ENCODE data around the gene PPP2CA. TPM values are rescaled to one million over a fixed set of nuclear protein-coding genes. Genes with fewer than 3 reads are reported as not detected.

PPP2CA gene
- total and polyA plus RNA-seq, 2 of the 13 experiments (the other 11 are each of a cell fraction or from before 2014, with no cell fraction given) = 82.4 to 171 TPM

- TF ChIP-seq, protein P1, sequence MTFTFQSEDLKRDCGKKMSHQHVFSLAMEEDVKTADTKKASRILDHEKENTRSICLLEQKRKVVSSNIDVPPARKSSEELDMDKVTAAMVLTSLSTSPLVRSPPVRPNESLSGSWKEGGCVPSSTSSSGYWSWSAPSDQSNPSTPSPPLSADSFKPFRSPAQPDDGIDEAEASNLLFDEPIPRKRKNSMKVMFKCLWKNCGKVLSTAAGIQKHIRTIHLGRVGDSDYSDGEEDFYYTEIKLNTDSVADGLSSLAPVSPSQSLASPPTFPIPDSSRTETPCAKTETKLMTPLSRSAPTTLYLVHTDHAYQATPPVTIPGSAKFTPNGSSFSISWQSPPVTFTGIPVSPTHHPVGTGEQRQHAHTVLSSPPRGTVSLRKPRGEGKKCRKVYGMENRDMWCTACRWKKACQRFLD (CRISPR knock-in tag; IDR thresholded peaks at IDR 0.05; ENCODE audit: borderline replicate concordance) = no peak
- TF ChIP-seq, protein P2, sequence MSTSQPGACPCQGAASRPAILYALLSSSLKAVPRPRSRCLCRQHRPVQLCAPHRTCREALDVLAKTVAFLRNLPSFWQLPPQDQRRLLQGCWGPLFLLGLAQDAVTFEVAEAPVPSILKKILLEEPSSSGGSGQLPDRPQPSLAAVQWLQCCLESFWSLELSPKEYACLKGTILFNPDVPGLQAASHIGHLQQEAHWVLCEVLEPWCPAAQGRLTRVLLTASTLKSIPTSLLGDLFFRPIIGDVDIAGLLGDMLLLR (CRISPR knock-in tag; IDR thresholded peaks at IDR 0.05) = peak; percentile 46; the same call in 1 of the 2 replicates
- TF ChIP-seq ZNF33A (CRISPR knock-in tag; IDR thresholded peaks at IDR 0.05; ENCODE audit: borderline replicate concordance) (no peak), ZNF510 (CRISPR knock-in tag; IDR thresholded peaks at IDR 0.05; ENCODE audit: low read depth) (no peak), ZNF724P (CRISPR knock-in tag; IDR thresholded peaks at IDR 0.05; ENCODE audit: borderline replicate concordance) (no peak), TGIF2 (CRISPR knock-in tag; IDR thresholded peaks at IDR 0.05) (peak; percentile 42; the same call in 1 of the 2 replicates), ZNF773 (CRISPR knock-in tag; IDR thresholded peaks at IDR 0.05; ENCODE audit: borderline replicate concordance) (no peak), AFF4 (CRISPR knock-in tag; IDR thresholded peaks at IDR 0.05) (no peak), MYC (CRISPR knock-in tag; IDR thresholded peaks at IDR 0.05; ENCODE audit: borderline replicate concordance) (no peak), ZNF607 (CRISPR knock-in tag; IDR thresholded peaks at IDR 0.05; ENCODE audit: borderline replicate concordance) (0 out of 2 replicates have a peak, but pooled peaks have one; percentile 2), ZZZ3 (CRISPR knock-in tag; IDR thresholded peaks at IDR 0.05; ENCODE audit: borderline replicate concordance) (no peak), HMGXB4 (CRISPR knock-in tag; IDR thresholded peaks at IDR 0.05; ENCODE audit: borderline replicate concordance in 1 of 2, low read depth in 1 of 2) (peak in 1 of 2 experiments; percentile 70; a peak in 2 of 4 replicates), ZNF558 (CRISPR knock-in tag; IDR thresholded peaks at IDR 0.05; ENCODE audit: borderline replicate concordance) (0 out of 2 replicates have a peak, but pooled peaks have one; percentile 20), CENPBD1 (CRISPR knock-in tag; IDR thresholded peaks at IDR 0.05; ENCODE audit: borderline replicate concordance, low read depth) (no peak), ZNF331 (CRISPR knock-in tag; IDR thresholded peaks at IDR 0.05) (no peak)
- TF ChIP-seq, protein P3, sequence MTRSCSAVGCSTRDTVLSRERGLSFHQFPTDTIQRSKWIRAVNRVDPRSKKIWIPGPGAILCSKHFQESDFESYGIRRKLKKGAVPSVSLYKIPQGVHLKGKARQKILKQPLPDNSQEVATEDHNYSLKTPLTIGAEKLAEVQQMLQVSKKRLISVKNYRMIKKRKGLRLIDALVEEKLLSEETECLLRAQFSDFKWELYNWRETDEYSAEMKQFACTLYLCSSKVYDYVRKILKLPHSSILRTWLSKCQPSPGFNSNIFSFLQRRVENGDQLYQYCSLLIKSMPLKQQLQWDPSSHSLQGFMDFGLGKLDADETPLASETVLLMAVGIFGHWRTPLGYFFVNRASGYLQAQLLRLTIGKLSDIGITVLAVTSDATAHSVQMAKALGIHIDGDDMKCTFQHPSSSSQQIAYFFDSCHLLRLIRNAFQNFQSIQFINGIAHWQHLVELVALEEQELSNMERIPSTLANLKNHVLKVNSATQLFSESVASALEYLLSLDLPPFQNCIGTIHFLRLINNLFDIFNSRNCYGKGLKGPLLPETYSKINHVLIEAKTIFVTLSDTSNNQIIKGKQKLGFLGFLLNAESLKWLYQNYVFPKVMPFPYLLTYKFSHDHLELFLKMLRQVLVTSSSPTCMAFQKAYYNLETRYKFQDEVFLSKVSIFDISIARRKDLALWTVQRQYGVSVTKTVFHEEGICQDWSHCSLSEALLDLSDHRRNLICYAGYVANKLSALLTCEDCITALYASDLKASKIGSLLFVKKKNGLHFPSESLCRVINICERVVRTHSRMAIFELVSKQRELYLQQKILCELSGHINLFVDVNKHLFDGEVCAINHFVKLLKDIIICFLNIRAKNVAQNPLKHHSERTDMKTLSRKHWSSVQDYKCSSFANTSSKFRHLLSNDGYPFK (CRISPR knock-in tag; IDR thresholded peaks at IDR 0.05; ENCODE audit: borderline replicate concordance) = peak; percentile 11; the same call in 1 of the 2 replicates
These were observed 744 bp upstream of the PPP2CA start (continued) for GRCh38 chr5:134226441-134227192.

All from HepG2 (cell line).